Measurements from ENCODE around the gene SERPINC1. TPM values are rescaled to one million over a fixed set of nuclear protein-coding genes. Genes with fewer than 3 reads are reported as not detected.
"Not testable (repeated sequence)": the region's sequence is repeated elsewhere in the genome, so short reads cannot be mapped to it uniquely, and the experiment has no call there.

Gene SERPINC1
- total RNA-seq, 1 donor from 2014 or later: 0.44 TPM

- no peak for DNase-seq (ENCODE audit: low spot score)
These were observed 27.2 kb downstream of the SERPINC1 start for GRCh38 chr1:173889885-173890284.

DNA sequence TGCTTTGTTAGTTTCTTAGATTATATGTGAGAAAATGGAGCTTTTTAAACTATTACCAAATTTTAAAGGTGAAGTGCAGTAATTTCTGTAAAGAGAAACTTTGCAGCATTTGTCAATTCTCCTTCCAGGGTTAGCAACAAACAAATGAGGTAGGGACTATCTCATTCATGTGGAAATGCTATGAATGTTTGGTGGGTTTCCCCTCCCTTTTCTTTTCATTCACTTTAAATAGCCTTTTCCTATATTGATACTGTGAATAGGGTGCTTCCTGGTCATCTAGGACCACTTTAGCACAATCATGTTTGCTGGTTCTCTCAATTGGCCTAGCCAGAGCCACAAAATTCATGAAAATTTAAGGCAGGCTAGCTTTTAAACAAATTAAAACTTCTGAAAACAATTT, 28.4 kb downstream of the SERPINC1 start:
- DNase-seq (ENCODE audit: low spot score): no peak

- no peak for DNase-seq (ENCODE audit: low spot score)
These were observed 29.5 kb downstream of the SERPINC1 start for GRCh38 chr1:173887627-173888026.

GRCh38 chr1:173886746-173887611, 30.1 kb downstream of the SERPINC1 start:
- no peak for DNase-seq (ENCODE audit: low spot score)

DNA sequence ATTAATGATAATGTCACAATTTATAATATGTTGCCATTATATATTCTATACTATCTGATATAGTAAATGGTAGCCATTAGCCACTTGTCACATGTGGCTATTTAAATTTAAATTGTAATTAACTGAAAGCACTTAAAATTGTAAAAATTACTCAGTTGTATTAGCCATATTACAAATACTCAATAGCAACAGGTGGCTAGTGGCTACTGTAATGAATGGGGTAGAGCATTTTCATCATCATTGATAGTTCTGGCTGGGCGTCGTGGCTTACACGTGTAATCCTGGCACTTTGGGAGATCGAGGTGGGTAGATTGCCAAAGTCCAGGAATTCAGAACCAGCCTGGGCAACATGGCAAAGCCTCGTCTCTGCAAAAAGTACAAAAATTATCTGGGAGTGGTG, 32.4 kb downstream of the SERPINC1 start:
- DNase-seq (ENCODE audit: low spot score): no peak

DNA sequence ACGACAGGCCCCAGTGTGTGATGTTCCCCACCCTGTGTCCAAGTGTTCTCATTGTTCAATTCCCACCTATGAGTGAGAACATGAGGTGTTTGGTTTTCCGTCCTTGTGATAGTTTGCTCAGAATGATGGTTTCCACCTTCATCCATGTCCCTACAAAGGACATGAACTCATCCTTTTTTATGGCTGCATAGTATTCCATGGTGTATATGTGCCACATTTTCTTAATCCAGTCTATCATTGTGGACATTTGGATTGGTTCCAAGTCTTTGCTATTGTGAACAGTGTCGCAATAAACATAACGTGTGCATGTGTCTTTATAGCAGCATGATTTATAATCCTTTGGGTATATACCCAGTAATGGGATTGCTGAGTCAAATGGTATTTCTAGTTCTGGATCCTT, 36.0 kb downstream of the SERPINC1 start:
- not testable (repeated sequence) for DNase-seq (ENCODE audit: low spot score)

GRCh38 chr1:173878251-173878650, 38.9 kb downstream of the SERPINC1 start:
- DNase-seq (ENCODE audit: low spot score): no peak

GRCh38 chr1:173876732-173877131, 40.4 kb downstream of the SERPINC1 start:
- DNase-seq (ENCODE audit: low spot score): no peak

- no peak for DNase-seq (ENCODE audit: low spot score)
These were observed 45.6 kb downstream of the SERPINC1 start for GRCh38 chr1:173871500-173871899.

DNA sequence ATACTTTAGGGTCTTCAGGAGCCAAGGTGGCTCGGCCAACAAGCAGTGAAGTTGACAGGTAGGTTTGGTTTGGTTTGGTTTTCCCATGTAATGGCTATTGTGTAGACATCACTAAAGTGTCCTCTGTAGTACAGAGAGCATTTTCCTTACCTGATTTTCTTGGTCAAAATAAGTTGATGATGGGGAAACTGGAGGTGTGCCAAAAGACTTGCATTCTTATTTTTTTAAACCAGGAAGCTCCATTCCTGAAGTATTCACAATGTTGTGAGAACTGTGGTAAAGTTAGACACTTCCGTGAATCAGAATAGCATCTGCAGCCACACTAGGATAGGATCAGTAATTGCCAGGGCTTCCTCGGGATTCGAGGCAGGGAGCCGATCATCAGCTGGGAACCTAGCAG, 46.0 kb downstream of the SERPINC1 start:
- DNase-seq (ENCODE audit: low spot score): no peak

- DNase-seq (ENCODE audit: low spot score): no peak
These were observed 46.7 kb downstream of the SERPINC1 start for GRCh38 chr1:173870252-173871075.

- no peak for DNase-seq (ENCODE audit: low spot score)
These were observed 48.1 kb downstream of the SERPINC1 start for GRCh38 chr1:173869021-173869359.

DNA sequence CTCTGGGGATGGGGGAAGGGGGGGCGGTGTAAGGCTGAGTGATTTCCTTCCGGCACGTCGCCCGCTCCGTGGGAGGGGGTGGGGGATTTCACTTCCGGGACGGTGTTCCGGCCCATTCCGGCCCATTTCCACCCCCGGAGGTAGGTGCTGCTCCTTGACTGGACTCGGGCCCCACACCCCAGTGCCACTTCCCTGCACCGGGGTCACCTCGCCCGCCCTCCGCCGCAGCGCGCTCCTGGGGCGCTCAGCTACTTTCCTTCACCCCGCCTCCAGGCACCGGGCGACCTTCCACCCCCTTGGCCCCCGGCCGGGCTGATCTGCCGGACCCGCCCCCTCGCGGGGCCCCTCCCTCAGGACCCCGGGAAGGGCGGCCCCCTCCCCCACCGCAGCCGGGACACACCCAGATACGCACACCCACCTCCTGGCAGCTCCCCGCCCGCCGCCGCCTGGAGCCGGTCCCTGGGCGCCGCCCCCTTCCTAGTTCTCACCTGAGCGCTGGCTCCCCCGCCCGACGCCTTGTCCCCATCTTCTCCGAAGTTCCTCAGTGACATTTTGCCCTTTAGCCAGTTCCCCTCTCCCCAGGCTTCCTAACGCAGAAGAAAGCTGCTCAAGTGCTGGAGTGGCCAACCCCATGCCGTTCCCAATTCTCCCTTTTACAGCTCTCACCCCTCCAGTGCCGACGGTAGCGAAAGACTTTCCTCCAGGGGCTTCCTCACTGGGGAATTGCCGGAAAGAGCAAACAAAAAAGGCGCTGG, 48.7 kb downstream of the SERPINC1 start, which contains the start of gene ZBTB37:
TSS of gene ZBTB37 (plus strand) at position 115 of the 755 bp plus-strand sequence. CDS start 1,846 bp downstream, outside the sequence.
- peak; percentile 95 for DNase-seq (ENCODE audit: low spot score)

GRCh38 chr1:173867753-173868265, 49.3 kb downstream of the SERPINC1 start, which contains the start of gene GAS5:
Gene GAS5 (minus strand): TSS chr1:173867989.
- peak; percentile 100 for DNase-seq (ENCODE audit: low spot score)

GRCh38 chr1:173867141-173867752, 49.9 kb downstream of the SERPINC1 start:
- no peak for DNase-seq (ENCODE audit: low spot score)

GRCh38 chr1:173866413-173867115, 50.6 kb downstream of the SERPINC1 start:
- no peak for DNase-seq (ENCODE audit: low spot score)

- DNase-seq (ENCODE audit: low spot score): no peak
These were observed 51.5 kb downstream of the SERPINC1 start for GRCh38 chr1:173865468-173866164.

- no peak for DNase-seq (ENCODE audit: low spot score)
These were observed 52.8 kb downstream of the SERPINC1 start for GRCh38 chr1:173864179-173864867.
